ENCODE results near the gene RALGAPA1.
"Not testable (repeated sequence)": the region's sequence is repeated elsewhere in the genome, so short reads cannot be mapped to it uniquely, and the experiment has no call there.

Gene RALGAPA1

GRCh38 chr14:35699791-35700444 is 109.2 kb downstream of the RALGAPA1 start:
- no peak for DNase-seq (ENCODE audit: low read depth in 2 of 2)

- no peak for DNase-seq (ENCODE audit: low read depth in 2 of 2)
These were observed 112.5 kb downstream of the RALGAPA1 start for GRCh38 chr14:35696575-35696974.

GRCh38 chr14:35696119-35696518 is 113.0 kb downstream of the RALGAPA1 start:
- no peak for DNase-seq (ENCODE audit: low read depth in 2 of 2)

GRCh38 chr14:35695647-35696046 is 113.4 kb downstream of the RALGAPA1 start:
- DNase-seq (ENCODE audit: low read depth in 2 of 2) = no peak

- no peak for DNase-seq (ENCODE audit: low read depth in 2 of 2)
These were observed 114.0 kb downstream of the RALGAPA1 start for GRCh38 chr14:35695072-35695471.

- DNase-seq (ENCODE audit: low read depth in 2 of 2) = no peak
These were observed 120.1 kb downstream of the RALGAPA1 start for GRCh38 chr14:35689000-35689460.

- no peak for DNase-seq (ENCODE audit: low read depth in 2 of 2)
These were observed 120.8 kb downstream of the RALGAPA1 start for GRCh38 chr14:35688126-35688826.

GRCh38 chr14:35687335-35687939 is 121.7 kb downstream of the RALGAPA1 start:
- no peak for DNase-seq (ENCODE audit: low read depth in 2 of 2)

- DNase-seq (ENCODE audit: low read depth in 2 of 2) = not testable (repeated sequence)
These were observed 125.4 kb downstream of the RALGAPA1 start for GRCh38 chr14:35683688-35684087.

- no peak for DNase-seq (ENCODE audit: low read depth in 2 of 2)
These were observed 126.3 kb downstream of the RALGAPA1 start for GRCh38 chr14:35682802-35683201.

- DNase-seq (ENCODE audit: low read depth in 2 of 2) = no peak
These were observed 130.6 kb downstream of the RALGAPA1 start for GRCh38 chr14:35678403-35679028.

GRCh38 chr14:35669782-35670181 is 139.3 kb downstream of the RALGAPA1 start:
- DNase-seq (ENCODE audit: low read depth in 2 of 2) = no peak

- DNase-seq (ENCODE audit: low read depth in 2 of 2) = no peak
These were observed 142.6 kb downstream of the RALGAPA1 start for GRCh38 chr14:35666429-35667043.

- no peak for DNase-seq (ENCODE audit: low read depth in 2 of 2)
These were observed 147.2 kb downstream of the RALGAPA1 start for GRCh38 chr14:35661875-35662274.

GRCh38 chr14:35653045-35653444 is 156.1 kb downstream of the RALGAPA1 start:
- DNase-seq (ENCODE audit: low read depth in 2 of 2) = no peak

GRCh38 chr14:35643513-35643912 is 165.6 kb downstream of the RALGAPA1 start:
- no peak for DNase-seq (ENCODE audit: low read depth in 2 of 2)

- no peak for DNase-seq (ENCODE audit: low read depth in 2 of 2)
These were observed 171.2 kb downstream of the RALGAPA1 start for GRCh38 chr14:35637851-35638250.

GRCh38 chr14:35637269-35637668 is 171.8 kb downstream of the RALGAPA1 start:
- DNase-seq (ENCODE audit: low read depth in 2 of 2) = no peak

- no peak for DNase-seq (ENCODE audit: low read depth in 2 of 2)
These were observed 176.4 kb downstream of the RALGAPA1 start for GRCh38 chr14:35632676-35633075.

GRCh38 chr14:35632271-35632670 is 176.8 kb downstream of the RALGAPA1 start:
- DNase-seq (ENCODE audit: low read depth in 2 of 2) = no peak

GRCh38 chr14:35631071-35631805 is 177.9 kb downstream of the RALGAPA1 start:
- DNase-seq (ENCODE audit: low read depth in 2 of 2) = no peak
